ENCODE data around the gene NAV2.

NAV2 gene

GRCh38 chr11:19811380-19811779 lies 98.7 kb downstream of the NAV2 start:
- H3K4me3 ChIP-seq (ENCODE audit: low read depth in 1 of 2, low read length in 1 of 2) = no peak overlapping the region
- peaks cover 3 to 9% of the 10 kb centered on the region in 2 experiments for H3K4me1 ChIP-seq (ENCODE audit: control insufficient read depth in 1 of 2, insufficient read depth in 1 of 2, low read depth in 1 of 2, low read length in 1 of 2)
- no peak overlapping the region for H3K27ac ChIP-seq
- no peaks in the 10 kb centered on the region for H3K9me3 ChIP-seq
- TF ChIP-seq CTCF (IDR thresholded peaks at IDR 0.05) = no peak
- peaks cover 6% of the 10 kb centered on the region for H3K27me3 ChIP-seq
- H3K36me3 ChIP-seq = no peaks in the 10 kb centered on the region

GRCh38 chr11:19812096-19812495 lies 99.5 kb downstream of the NAV2 start:
- no peak overlapping the region for H3K27ac ChIP-seq
- H3K4me3 ChIP-seq (ENCODE audit: low read depth in 1 of 2, low read length in 1 of 2) = no peak overlapping the region
- H3K9me3 ChIP-seq = no peaks in the 10 kb centered on the region
- no peak for TF ChIP-seq CTCF (IDR thresholded peaks at IDR 0.05)
- H3K36me3 ChIP-seq = no peaks in the 10 kb centered on the region
- peaks cover 3 to 9% of the 10 kb centered on the region in 2 experiments for H3K4me1 ChIP-seq (ENCODE audit: control insufficient read depth in 1 of 2, insufficient read depth in 1 of 2, low read depth in 1 of 2, low read length in 1 of 2)
- H3K27me3 ChIP-seq = peaks cover 5% of the 10 kb centered on the region

GRCh38 chr11:19812710-19813109 lies 100.1 kb downstream of the NAV2 start:
- no peak for TF ChIP-seq CTCF (IDR thresholded peaks at IDR 0.05)
- Histone ChIP-seq H3K36me3 (no peaks in the 10 kb centered on the region), H3K9me3 (no peaks in the 10 kb centered on the region), H3K27me3 (no peaks in the 10 kb centered on the region), H3K4me3 (ENCODE audit: low read depth in 1 of 2, low read length in 1 of 2) (no peak overlapping the region), H3K27ac (no peak overlapping the region), H3K4me1 (ENCODE audit: control insufficient read depth in 1 of 2, insufficient read depth in 1 of 2, low read depth in 1 of 2, low read length in 1 of 2) (peaks cover 3 to 9% of the 10 kb centered on the region in 2 experiments)

GRCh38 chr11:19813158-19813879 lies 100.7 kb downstream of the NAV2 start:
- Histone ChIP-seq H3K27me3 (no peaks in the 10 kb centered on the region), H3K4me1 (ENCODE audit: control insufficient read depth in 1 of 2, insufficient read depth in 1 of 2, low read depth in 1 of 2, low read length in 1 of 2) (peaks cover 3 to 9% of the 10 kb centered on the region in 2 experiments)
- no peak for TF ChIP-seq CTCF (IDR thresholded peaks at IDR 0.05)

GRCh38 chr11:19814421-19814820 lies 101.8 kb downstream of the NAV2 start:
- Histone ChIP-seq H3K27me3 (no peaks in the 10 kb centered on the region), H3K4me3 (ENCODE audit: low read depth in 1 of 2, low read length in 1 of 2) (no peak overlapping the region), H3K27ac (no peak overlapping the region), H3K4me1 (ENCODE audit: control insufficient read depth in 1 of 2, insufficient read depth in 1 of 2, low read depth in 1 of 2, low read length in 1 of 2) (peaks cover 3 to 9% of the 10 kb centered on the region in 2 experiments), H3K36me3 (no peaks in the 10 kb centered on the region), H3K9me3 (no peaks in the 10 kb centered on the region)
- no peak for TF ChIP-seq CTCF (IDR thresholded peaks at IDR 0.05)

More at GRCh38 chr11:19813158-19813879, 100.7 kb downstream of the NAV2 start:
- Histone ChIP-seq H3K36me3 (no peaks in the 10 kb centered on the region), H3K4me3 (ENCODE audit: low read depth in 1 of 2, low read length in 1 of 2) (no peak overlapping the region), H3K9me3 (no peaks in the 10 kb centered on the region), H3K27ac (no peak overlapping the region)

Data from neutrophil (primary cell).